A549 (cell line): ENCODE measurements around the gene ST6GAL1. TPM values are rescaled to one million over a fixed set of nuclear protein-coding genes. Genes with fewer than 3 reads are reported as not detected.
"Not testable (repeated sequence)": the region's sequence is repeated elsewhere in the genome, so short reads cannot be mapped to it uniquely, and the experiment has no call there.

Source experiments
- ATAC-seq, 2 experiments: fragments of 200-7000 bp in 1 of 2; fragments of >200 bp in 1 of 2; cut with Nextera tagmentation in 1 of 2; cut with Tn5 transposase in 1 of 2; 3 replicates each; pipeline versions ENCODE4 v1.8.0 to v1.9.1; 2018 to 2020; ENCODE audit warnings: mild to moderate bottlenecking in 1 of 2, moderate library complexity in 1 of 2
- CTCF ChIA-PET: fragments of 300-600 bp; sonication (Branson Sonifier 250); formaldehyde crosslinking; extraction: SDS; loops from one replicate; lab custom pipeline; 2021; ENCODE audit warnings: antibody characterized with exemption, inconsistent platforms; lab: Yijun Ruan, JAX
- POLR2A ChIA-PET: fragments of 350-600 bp; formaldehyde crosslinking; extraction: SDS; loops from one replicate; lab custom pipeline; 2021; ENCODE audit warnings: antibody characterized with exemption, inconsistent platforms; lab: Yijun Ruan, JAX
- DNase-seq, 2 experiments: peaks; one replicate each; pipeline versions ENCODE4 v3.0.0 to v3.0.0-alpha.2; 2011 to 2016; ENCODE audit warnings: low read depth in 1 of 2, low spot score in 1 of 2
- FAIRE-seq: peaks from 2 replicates; lab custom pipeline; 2011; peaks lifted over from hg19 to GRCh38; lab: Jason Lieb, UNC
- H3K27ac ChIP-seq, 2 experiments: fragments of >200 bp; sonication (Bioruptor Twin); formaldehyde crosslinking; 3 replicates each; pipeline ENCODE4 v1.5.1; 2016 to 2017
- H3K4me1 ChIP-seq: fragments of >200 bp; sonication (Bioruptor Twin); formaldehyde crosslinking; 3 replicates; pipeline ENCODE4 v1.6.1; 2016
- H3K4me2 ChIP-seq: fragments of >200 bp; sonication (Bioruptor Twin); formaldehyde crosslinking; 3 replicates; pipeline ENCODE4 v1.6.1; 2016
- H3K4me3 ChIP-seq: fragments of >200 bp; sonication (Bioruptor Twin); formaldehyde crosslinking; 3 replicates; pipeline ENCODE4 v1.5.1; 2016
- H3K9me3 ChIP-seq: fragments of >200 bp; sonication (Bioruptor Twin); formaldehyde crosslinking; 3 replicates; pipeline ENCODE4 v1.6.1; 2016
- BHLHE40 ChIP-seq: IDR thresholded peaks from 2 replicates; pipeline ENCODE4 v1.6.1; 2012; ENCODE audit warnings: low read depth, low read length, inconsistent platforms
- CBX2 ChIP-seq: fragments of 200-600 bp; sonication (generic); IDR thresholded peaks from 2 replicates; pipeline ENCODE4 v1.6.1; 2016; ENCODE audit warnings: low read depth, mild to moderate bottlenecking, borderline replicate concordance
- CBX8 ChIP-seq: fragments of 200-600 bp; sonication (generic); IDR thresholded peaks from 2 replicates; pipeline ENCODE4 v1.6.1; 2016
- EP300 ChIP-seq, 2 experiments: fragments of >200 bp; sonication (Bioruptor Twin); formaldehyde crosslinking; IDR thresholded peaks; 2 replicates in 1 of 2; 3 replicates in 1 of 2; pipeline ENCODE4 v1.6.1; 2016 to 2017
- FOSB ChIP-seq: fragments of 250-450 bp; sonication (Bioruptor Pico); IDR thresholded peaks from 2 replicates; pipeline ENCODE4 v1.5.0; 2020; ENCODE audit warnings: mild to moderate bottlenecking, moderate library complexity
- FOXS1 ChIP-seq: fragments of 250-450 bp; sonication (Bioruptor Pico); IDR thresholded peaks from 2 replicates; pipeline ENCODE4 v1.5.0; 2020; ENCODE audit warnings: mild to moderate bottlenecking, moderate library complexity
- GATA3 ChIP-seq: IDR thresholded peaks from 2 replicates; pipeline ENCODE4 v1.6.1; 2012; ENCODE audit warnings: borderline replicate concordance
- JUNB ChIP-seq: fragments of >200 bp; sonication (Bioruptor Twin); formaldehyde crosslinking; IDR thresholded peaks from 2 replicates; pipeline ENCODE4 v1.6.1; 2016
- KDM5A ChIP-seq: fragments of 200-600 bp; sonication (generic); IDR thresholded peaks from 2 replicates; pipeline ENCODE4 v1.6.1; 2016; ENCODE audit warnings: antibody characterized with exemption, mild to moderate bottlenecking
- NFE2L2 ChIP-seq: fragments of 150-350 bp; conservative IDR thresholded peaks from 2 replicates; pipeline ENCODE4 v1.6.1; 2014; ENCODE audit warnings: low read length
- RAD21 ChIP-seq, 2 experiments: fragments of >200 bp in 1 of 2; sonication (Bioruptor Twin) in 1 of 2; formaldehyde crosslinking in 1 of 2; IDR thresholded peaks in 1 of 2; conservative IDR thresholded peaks in 1 of 2; 2 replicates in 1 of 2; 3 replicates in 1 of 2; pipeline ENCODE4 v1.6.1; 2012 to 2018; ENCODE audit warnings: inconsistent platforms in 1 of 2
- WGBS: methylation state at CpG from one replicate; pipeline ENCODE4 v1.1.6; 2017; ENCODE audit errors: missing lambda C conversion rate; 5-methylcytosine and 5-hydroxymethylcytosine counted together
- polyA plus RNA-seq, 4 experiments: library from polyadenylated mRNA; depleted of rRNA in 3 of 4; stranded (reverse); fragments of >200 nt; fragmentation: RNase III in 1 of 4; extraction: RNeasy Plus Mini Kit Qiagen cat#74134 plus additional on column Dnase treatment in 1 of 4; gene quantifications; 2 replicates in 3 of 4; 3 replicates in 1 of 4; pipeline ENCODE4 v1.2.3, GENCODE V29; 2011 to 2017
- TF ChIP-seq, protein P1 (sequence below): fragments of 200-600 bp; sonication (generic); IDR thresholded peaks from 2 replicates; pipeline ENCODE4 v1.6.1; 2016; ENCODE audit warnings: antibody characterized with exemption, mild to moderate bottlenecking, moderate library complexity
- TF ChIP-seq, protein P2 (sequence below): IDR thresholded peaks from 2 replicates; pipeline ENCODE4 v1.6.1; 2012
- TF ChIP-seq, protein P3 (sequence below): fragments of >200 bp; sonication (Bioruptor Twin); formaldehyde crosslinking; IDR thresholded peaks from 3 replicates; pipeline ENCODE4 v1.6.1; 2016

The ST6GAL1 gene
- polyA plus RNA-seq, 2 of the 4 experiments (the other 2 are of a cell fraction), result 3.9 to 6.5 TPM

DNA sequence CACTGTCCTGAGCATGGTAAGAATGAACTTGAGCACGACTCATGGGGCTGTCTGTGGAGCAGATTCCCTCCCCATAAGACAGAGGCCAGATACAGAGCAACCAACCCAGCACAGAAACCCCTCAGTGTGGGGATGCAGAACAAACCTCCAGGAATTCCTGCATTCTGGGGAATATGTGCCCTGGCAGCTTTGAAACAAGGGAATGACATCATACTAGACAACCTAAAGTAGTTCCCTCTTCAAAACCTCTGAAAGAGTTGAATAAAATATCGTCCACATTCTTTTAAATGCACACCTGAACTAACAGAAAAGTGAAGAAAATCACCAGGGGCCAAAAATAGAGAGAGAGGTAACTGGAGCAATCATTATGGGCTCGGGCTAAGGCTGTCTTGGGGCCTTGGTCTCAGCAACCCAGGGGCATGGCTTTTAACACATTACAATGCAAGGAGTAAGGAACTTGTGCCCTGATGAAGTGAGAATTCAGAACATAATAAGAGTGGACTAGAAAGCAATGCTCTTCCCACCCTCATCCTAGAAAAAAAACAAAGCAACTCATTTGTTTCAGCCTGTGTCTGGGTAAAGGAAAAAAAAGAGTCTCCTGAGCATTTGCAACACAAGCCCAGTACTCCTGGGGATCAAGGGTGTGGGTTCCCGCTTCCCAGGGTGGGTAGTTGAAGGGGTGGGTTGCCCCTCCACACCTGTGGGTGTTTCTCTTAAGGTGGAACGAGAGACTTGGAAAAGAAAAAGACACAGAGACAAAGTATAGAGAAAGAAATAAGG, 43.9 kb upstream of the ST6GAL1 start (continued):
- TF ChIP-seq, protein P1, sequence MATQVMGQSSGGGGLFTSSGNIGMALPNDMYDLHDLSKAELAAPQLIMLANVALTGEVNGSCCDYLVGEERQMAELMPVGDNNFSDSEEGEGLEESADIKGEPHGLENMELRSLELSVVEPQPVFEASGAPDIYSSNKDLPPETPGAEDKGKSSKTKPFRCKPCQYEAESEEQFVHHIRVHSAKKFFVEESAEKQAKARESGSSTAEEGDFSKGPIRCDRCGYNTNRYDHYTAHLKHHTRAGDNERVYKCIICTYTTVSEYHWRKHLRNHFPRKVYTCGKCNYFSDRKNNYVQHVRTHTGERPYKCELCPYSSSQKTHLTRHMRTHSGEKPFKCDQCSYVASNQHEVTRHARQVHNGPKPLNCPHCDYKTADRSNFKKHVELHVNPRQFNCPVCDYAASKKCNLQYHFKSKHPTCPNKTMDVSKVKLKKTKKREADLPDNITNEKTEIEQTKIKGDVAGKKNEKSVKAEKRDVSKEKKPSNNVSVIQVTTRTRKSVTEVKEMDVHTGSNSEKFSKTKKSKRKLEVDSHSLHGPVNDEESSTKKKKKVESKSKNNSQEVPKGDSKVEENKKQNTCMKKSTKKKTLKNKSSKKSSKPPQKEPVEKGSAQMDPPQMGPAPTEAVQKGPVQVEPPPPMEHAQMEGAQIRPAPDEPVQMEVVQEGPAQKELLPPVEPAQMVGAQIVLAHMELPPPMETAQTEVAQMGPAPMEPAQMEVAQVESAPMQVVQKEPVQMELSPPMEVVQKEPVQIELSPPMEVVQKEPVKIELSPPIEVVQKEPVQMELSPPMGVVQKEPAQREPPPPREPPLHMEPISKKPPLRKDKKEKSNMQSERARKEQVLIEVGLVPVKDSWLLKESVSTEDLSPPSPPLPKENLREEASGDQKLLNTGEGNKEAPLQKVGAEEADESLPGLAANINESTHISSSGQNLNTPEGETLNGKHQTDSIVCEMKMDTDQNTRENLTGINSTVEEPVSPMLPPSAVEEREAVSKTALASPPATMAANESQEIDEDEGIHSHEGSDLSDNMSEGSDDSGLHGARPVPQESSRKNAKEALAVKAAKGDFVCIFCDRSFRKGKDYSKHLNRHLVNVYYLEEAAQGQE, result no peak
- TF ChIP-seq RAD21 (conservative IDR thresholded peaks at IDR 0.05 in 1 of 2, IDR thresholded peaks at IDR 0.05 in 1 of 2) (no peak), FOXS1 (CRISPR knock-in tag) (no peak), FOSB (CRISPR knock-in tag) (no peak), GATA3 (no peak)
- TF ChIP-seq, protein P2, sequence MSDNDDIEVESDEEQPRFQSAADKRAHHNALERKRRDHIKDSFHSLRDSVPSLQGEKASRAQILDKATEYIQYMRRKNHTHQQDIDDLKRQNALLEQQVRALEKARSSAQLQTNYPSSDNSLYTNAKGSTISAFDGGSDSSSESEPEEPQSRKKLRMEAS, result no peak

DNA sequence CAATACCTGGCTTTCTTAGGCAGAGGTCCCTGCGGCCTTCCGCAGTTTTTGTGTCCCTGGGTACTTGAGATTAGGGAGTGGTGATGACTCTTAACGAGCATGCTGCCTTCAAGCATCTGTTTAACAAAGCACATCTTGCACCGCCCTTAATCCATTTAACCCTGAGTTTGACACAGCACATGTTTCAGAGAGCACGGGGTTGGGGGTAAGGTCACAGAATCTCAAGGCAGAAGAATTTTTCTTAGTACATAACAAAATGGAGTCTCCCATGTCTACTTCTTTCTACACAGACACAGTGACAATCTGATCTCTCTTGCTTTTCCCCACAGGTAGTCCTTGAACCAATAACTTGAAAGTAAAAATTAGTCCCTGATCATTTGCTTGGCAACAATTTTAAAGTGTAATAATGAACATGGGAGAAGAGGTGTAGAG, 42.8 kb upstream of the ST6GAL1 start:
- DNase-seq, H3K4me3 ChIP-seq, H3K27ac ChIP-seq, ATAC-seq, FAIRE-seq, H3K4me2 ChIP-seq, H3K9me3 ChIP-seq, CTCF ChIA-PET, POLR2A ChIA-PET: not testable (repeated sequence)
- H3K4me1 ChIP-seq, result peaks cover 14% of the 10 kb centered on the region
- WGBS, result 83% methylated on average over 2 of the region's 5 CpGs

DNA sequence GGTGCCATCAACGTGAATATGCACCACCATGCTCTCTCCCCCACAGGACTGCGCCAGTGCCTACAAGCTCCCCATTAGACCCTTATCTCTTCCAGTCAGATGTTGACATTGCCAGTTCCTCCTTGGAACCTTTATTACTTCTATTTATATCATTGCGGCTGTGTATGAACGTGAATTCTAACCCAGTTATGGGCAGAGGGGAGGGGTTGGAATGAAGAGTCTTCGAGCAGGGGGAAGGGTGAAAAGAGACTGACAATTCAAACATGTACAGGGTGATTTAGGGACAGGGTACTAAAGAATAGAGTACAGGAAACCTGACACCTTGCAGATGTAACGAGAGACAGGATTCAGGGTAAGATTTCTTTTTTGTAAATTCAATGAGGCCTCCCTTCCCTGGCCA, 41.8 kb upstream of the ST6GAL1 start:
- WGBS, result 82% methylated on average over 6 of the region's 6 CpGs
- Histone ChIP-seq H3K4me1 (peaks cover 10% of the 10 kb centered on the region; the same call in 2 of the 3 replicates), H3K4me3 (no peak overlapping the region), H3K4me2 (no peak overlapping the region), H3K9me3 (no peaks in the 10 kb centered on the region)
- no peak for DNase-seq
- TF ChIP-seq, protein P3, sequence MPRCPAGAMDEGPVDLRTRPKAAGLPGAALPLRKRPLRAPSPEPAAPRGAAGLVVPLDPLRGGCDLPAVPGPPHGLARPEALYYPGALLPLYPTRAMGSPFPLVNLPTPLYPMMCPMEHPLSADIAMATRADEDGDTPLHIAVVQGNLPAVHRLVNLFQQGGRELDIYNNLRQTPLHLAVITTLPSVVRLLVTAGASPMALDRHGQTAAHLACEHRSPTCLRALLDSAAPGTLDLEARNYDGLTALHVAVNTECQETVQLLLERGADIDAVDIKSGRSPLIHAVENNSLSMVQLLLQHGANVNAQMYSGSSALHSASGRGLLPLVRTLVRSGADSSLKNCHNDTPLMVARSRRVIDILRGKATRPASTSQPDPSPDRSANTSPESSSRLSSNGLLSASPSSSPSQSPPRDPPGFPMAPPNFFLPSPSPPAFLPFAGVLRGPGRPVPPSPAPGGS, result no peak
- TF ChIP-seq, protein P1, result no peak
- TF ChIP-seq JUNB (no peak), CBX8 (no peak), EP300 (IDR thresholded peaks at IDR 0.05) (no peak), NFE2L2 (no peak), KDM5A (no peak), CBX2 (no peak), BHLHE40 (no peak)
- TF ChIP-seq, all 56 proteins: peak for 0
- no peak overlapping the region for H3K27ac ChIP-seq
- ATAC-seq (no peak), FAIRE-seq (no peak)
- CTCF ChIA-PET, result interaction anchor here (1.2 kb wide), 1 partner anchor 9 kb away, joined by 3 read pairs; no protein-coding TSS in a partner anchor
- POLR2A ChIA-PET, result no interaction called here

DNA sequence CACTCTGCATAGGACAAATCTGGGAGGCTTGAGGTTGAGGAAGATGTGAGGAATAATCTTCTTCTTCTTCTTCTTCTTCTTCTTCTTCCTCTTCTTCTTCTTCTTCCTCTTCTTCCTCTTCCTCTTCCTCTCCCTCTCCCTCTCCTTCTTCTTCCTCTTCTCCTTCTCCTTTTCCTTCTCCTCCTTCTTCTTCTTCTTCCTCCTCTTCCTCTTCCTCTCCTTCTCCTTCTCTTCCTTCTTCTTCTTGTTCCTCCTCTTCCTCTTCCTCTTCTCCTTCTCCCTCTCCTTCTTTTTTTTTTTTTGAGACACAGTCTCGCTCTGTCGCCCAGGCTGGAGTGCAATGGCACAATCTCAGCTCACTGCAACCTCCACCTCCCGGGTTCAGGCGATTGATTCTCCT, 40.6 kb upstream of the ST6GAL1 start:
- H3K4me3 ChIP-seq, CTCF ChIA-PET, ATAC-seq, H3K27ac ChIP-seq, DNase-seq, H3K4me2 ChIP-seq, H3K4me1 ChIP-seq, POLR2A ChIA-PET, FAIRE-seq, H3K9me3 ChIP-seq: not testable (repeated sequence)
- 65% methylated on average over 4 of the region's 4 CpGs for WGBS
